ENCODE results near the gene AGAP3.
A peak's percentile ranks its signal among the peaks of the same experiment; 100 is the strongest.

Gene AGAP3

DNA sequence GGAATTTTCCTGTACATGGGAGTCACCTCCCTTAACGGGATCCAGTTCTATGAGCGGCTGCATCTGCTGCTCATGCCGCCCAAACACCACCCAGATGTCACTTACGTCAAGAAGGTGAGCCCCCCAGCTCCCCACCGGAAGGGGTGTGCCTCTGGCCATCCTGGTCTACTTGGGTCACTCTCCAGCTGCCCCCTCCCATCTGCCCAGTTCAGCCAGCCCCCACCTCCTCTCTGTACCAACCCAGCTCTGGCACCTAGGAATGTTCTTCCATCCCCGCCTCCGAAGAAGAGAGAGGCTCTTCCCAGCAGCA, 10.7 kb upstream of the AGAP3 start:
- Histone ChIP-seq H3K4me3 (ENCODE audit: low read length) (no peak overlapping the region), H3K4me1 (ENCODE audit: low read length) (peaks cover 20% of the 10 kb centered on the region), H3K27ac (ENCODE audit: low read length) (no peak overlapping the region), H3K4me2 (ENCODE audit: low read length) (no peak overlapping the region), H3K9ac (ENCODE audit: low read length) (no peak overlapping the region), H3K9me3 (ENCODE audit: insufficient read depth, low read length) (no peaks in the 10 kb centered on the region), H3K27me3 (ENCODE audit: low read depth, low read length) (no peaks in the 10 kb centered on the region), H3K79me2 (ENCODE audit: low read length) (peaks cover 24% of the 10 kb centered on the region), H3K36me3 (replicated peaks; ENCODE audit: low read depth, low read length) (peaks cover 23% of the 10 kb centered on the region), H2AFZ (ENCODE audit: low read depth, low read length) (no peak overlapping the region), H4K20me1 (ENCODE audit: insufficient read depth, low read length) (no peaks in the 10 kb centered on the region)
- TF ChIP-seq EZH2phosphoT487 (IDR thresholded peaks at IDR 0.05; ENCODE audit: low read depth) (no peak), CTCF (IDR thresholded peaks at IDR 0.05; ENCODE audit: low read depth, low read length) (no peak)

DNA sequence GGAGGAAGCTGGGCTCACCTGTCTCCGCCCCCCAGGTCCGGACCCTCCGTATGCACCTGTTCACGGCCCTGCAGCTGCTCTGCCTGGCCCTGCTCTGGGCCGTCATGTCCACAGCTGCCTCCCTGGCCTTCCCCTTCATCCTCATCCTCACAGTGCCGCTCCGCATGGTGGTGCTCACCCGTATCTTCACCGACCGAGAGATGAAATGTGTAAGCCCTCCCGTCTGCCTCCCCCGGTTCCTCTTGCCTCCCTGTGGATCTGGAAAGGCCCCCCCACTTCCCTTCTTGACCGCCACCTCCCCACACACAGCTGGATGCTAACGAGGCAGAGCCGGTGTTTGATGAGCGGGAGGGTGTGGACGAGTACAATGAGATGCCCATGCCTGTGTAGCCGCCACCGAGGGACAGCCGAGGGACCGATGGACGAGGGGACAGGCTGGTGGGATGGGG, 10.3 kb upstream of the AGAP3 start:
- no peaks in the 10 kb centered on the region for H3K27me3 ChIP-seq (ENCODE audit: low read depth, low read length)
- peaks cover 23% of the 10 kb centered on the region for H3K36me3 ChIP-seq (replicated peaks; ENCODE audit: low read depth, low read length)
- H3K27ac ChIP-seq (ENCODE audit: low read length): no peak overlapping the region
- no peaks in the 10 kb centered on the region for H4K20me1 ChIP-seq (ENCODE audit: insufficient read depth, low read length)
- H3K79me2 ChIP-seq (ENCODE audit: low read length): peaks cover 24% of the 10 kb centered on the region
- H3K9ac ChIP-seq (ENCODE audit: low read length): no peak overlapping the region
- H3K4me1 ChIP-seq (ENCODE audit: low read length): peaks cover 20% of the 10 kb centered on the region
- H3K4me3 ChIP-seq (ENCODE audit: low read length): no peak overlapping the region
- no peak overlapping the region for H2AFZ ChIP-seq (ENCODE audit: low read depth, low read length)
- TF ChIP-seq CTCF (IDR thresholded peaks at IDR 0.05; ENCODE audit: low read depth, low read length) (no peak), EZH2phosphoT487 (IDR thresholded peaks at IDR 0.05; ENCODE audit: low read depth) (no peak)
- H3K9me3 ChIP-seq (ENCODE audit: insufficient read depth, low read length): no peaks in the 10 kb centered on the region
- H3K4me2 ChIP-seq (ENCODE audit: low read length): no peak overlapping the region

GRCh38 chr7:151076863-151077704, 9.2 kb upstream of the AGAP3 start:
- Histone ChIP-seq H2AFZ (ENCODE audit: low read depth, low read length) (no peak overlapping the region), H3K4me3 (ENCODE audit: low read length) (no peak overlapping the region), H3K36me3 (replicated peaks; ENCODE audit: low read depth, low read length) (peaks cover 20% of the 10 kb centered on the region), H3K4me1 (ENCODE audit: low read length) (peaks cover 31% of the 10 kb centered on the region), H3K9me3 (ENCODE audit: insufficient read depth, low read length) (no peaks in the 10 kb centered on the region), H3K4me2 (ENCODE audit: low read length) (no peak overlapping the region), H3K9ac (ENCODE audit: low read length) (no peak overlapping the region), H3K27ac (ENCODE audit: low read length) (no peak overlapping the region), H4K20me1 (ENCODE audit: insufficient read depth, low read length) (no peaks in the 10 kb centered on the region), H3K79me2 (ENCODE audit: low read length) (peaks cover 33% of the 10 kb centered on the region), H3K27me3 (ENCODE audit: low read depth, low read length) (no peaks in the 10 kb centered on the region)
- TF ChIP-seq EZH2phosphoT487 (IDR thresholded peaks at IDR 0.05; ENCODE audit: low read depth) (no peak), CTCF (IDR thresholded peaks at IDR 0.05; ENCODE audit: low read depth, low read length) (no peak)

GRCh38 chr7:151077705-151078232, 8.5 kb upstream of the AGAP3 start:
- Histone ChIP-seq H3K9me3 (ENCODE audit: insufficient read depth, low read length) (no peaks in the 10 kb centered on the region), H3K36me3 (replicated peaks; ENCODE audit: low read depth, low read length) (peaks cover 20% of the 10 kb centered on the region), H3K9ac (ENCODE audit: low read length) (no peak overlapping the region), H3K79me2 (ENCODE audit: low read length) (peaks cover 40% of the 10 kb centered on the region), H4K20me1 (ENCODE audit: insufficient read depth, low read length) (no peaks in the 10 kb centered on the region), H3K4me3 (ENCODE audit: low read length) (no peak overlapping the region), H2AFZ (ENCODE audit: low read depth, low read length) (no peak overlapping the region), H3K27me3 (ENCODE audit: low read depth, low read length) (no peaks in the 10 kb centered on the region), H3K4me2 (ENCODE audit: low read length) (no peak overlapping the region), H3K4me1 (ENCODE audit: low read length) (peaks cover 35% of the 10 kb centered on the region), H3K27ac (ENCODE audit: low read length) (peak overlapping the region; percentile 17; the same call in 1 of the 2 replicates)
- TF ChIP-seq EZH2phosphoT487 (IDR thresholded peaks at IDR 0.05; ENCODE audit: low read depth) (no peak), CTCF (IDR thresholded peaks at IDR 0.05; ENCODE audit: low read depth, low read length) (no peak)

Measured in OCI-LY3 (cell line).